Inflammatory macrophage (primary cell): ENCODE measurements around the gene OLIG2.

Experiments
- DNase-seq, 2 donors: peaks; one replicate each; pipeline ENCODE4 v3.0.0-alpha.2; 2020 to 2022

OLIG2 gene

GRCh38 chr21:33067043-33067442 is 41.3 kb downstream of the OLIG2 start:
- DNase-seq: no peak

GRCh38 chr21:33067457-33067856 is 41.7 kb downstream of the OLIG2 start:
- DNase-seq: peak; percentile 39

GRCh38 chr21:33069243-33069642 is 43.5 kb downstream of the OLIG2 start:
- no peak for DNase-seq

GRCh38 chr21:33069645-33069993 is 43.9 kb downstream of the OLIG2 start:
- DNase-seq: no peak

- DNase-seq: peak; percentile 47 to 66
Measured at GRCh38 chr21:33069994-33070743, 44.4 kb downstream of the OLIG2 start, which contains the start of gene OLIG1. OLIG1 (plus strand) TSS chr21:33070141; CDS start chr21:33070247, 106 bp downstream.

- no peak for DNase-seq
Measured at GRCh38 chr21:33070744-33070997, 44.9 kb downstream of the OLIG2 start.

GRCh38 chr21:33070998-33071769 is 45.4 kb downstream of the OLIG2 start:
- peak in 1 of 2 donors; percentile 34 for DNase-seq

- DNase-seq: peak in 1 of 2 donors; percentile 26
Measured at GRCh38 chr21:33071770-33072306, 46.1 kb downstream of the OLIG2 start.

GRCh38 chr21:33073636-33074035 is 47.9 kb downstream of the OLIG2 start:
- DNase-seq: no peak

- DNase-seq: no peak
Measured at GRCh38 chr21:33075128-33075527, 49.4 kb downstream of the OLIG2 start.

- no peak for DNase-seq
Measured at GRCh38 chr21:33075596-33076195, 50.0 kb downstream of the OLIG2 start.

- no peak for DNase-seq
Measured at GRCh38 chr21:33076600-33077329, 51.0 kb downstream of the OLIG2 start.
